GM21737 (cell line): ENCODE results near the gene RALBP1.
"Not testable (repeated sequence)": the region's sequence is repeated elsewhere in the genome, so short reads cannot be mapped to it uniquely, and the experiment has no call there.

ENCODE experiments used
- ATAC-seq: cut with Tn5 transposase; IDR thresholded peaks from one replicate; pipeline ENCODE4 v1.9.1; 2021; ENCODE audit warnings: mild to moderate bottlenecking, moderate library complexity; ENCODE audit not compliant: unreplicated experiment

Gene RALBP1

DNA sequence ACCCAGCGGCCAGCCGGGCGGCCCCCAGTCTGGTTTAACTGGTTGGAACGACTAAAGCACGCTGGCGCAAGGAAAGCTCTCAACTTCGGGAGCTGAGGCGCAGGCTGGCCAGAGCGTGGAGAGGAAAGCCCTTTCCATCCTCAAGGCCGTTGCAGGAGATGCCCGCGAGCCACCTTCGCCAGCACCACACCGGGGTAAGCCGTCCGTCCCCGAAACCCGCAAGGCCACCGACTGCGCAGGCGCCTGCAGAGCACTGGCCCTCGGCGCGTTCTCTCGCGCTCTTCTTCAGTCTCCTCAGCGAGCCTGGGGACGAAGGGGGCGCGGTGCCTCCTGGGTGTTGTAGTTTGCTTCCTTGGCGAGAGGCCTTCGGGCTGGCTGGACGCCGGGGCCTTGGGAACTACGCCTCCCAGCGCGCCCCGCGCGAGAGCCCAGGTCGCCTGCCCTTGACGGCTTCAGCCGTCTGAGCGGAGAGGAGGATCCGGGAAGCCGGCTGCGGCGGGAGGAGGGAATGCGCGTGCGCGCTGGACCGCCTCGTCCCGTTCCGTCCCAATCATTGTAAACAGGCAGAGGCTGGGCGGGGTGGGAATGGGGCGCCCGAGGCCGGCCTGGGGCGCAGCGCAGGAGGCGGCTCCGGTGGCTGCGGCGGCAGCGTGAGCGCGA lies at the start of gene RALBP1:
RALBP1 (plus strand) TSS at position 531 of the 660 bp plus-strand sequence. CDS start 37,533 bp downstream, outside the sequence.
- ATAC-seq: peak; percentile 95

DNA sequence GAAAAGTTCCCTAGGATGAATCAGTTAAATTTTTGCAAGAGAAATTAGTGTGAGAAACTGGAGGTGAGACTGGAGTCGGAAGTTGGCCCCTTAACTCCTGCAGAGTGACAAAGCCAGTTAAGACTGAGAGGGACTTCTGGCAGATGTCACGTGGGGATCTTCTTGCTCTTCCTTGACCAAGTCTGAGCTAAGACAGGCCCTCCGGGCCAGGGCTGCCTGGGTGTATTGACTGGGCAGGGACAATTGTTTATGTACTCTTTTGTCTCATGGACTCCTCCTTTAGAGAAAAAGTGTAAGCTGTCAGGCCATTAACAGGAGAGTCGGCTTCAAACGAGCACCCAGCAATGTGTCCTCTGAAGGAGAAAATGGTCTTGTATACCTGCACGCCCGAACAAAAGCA lies 48.6 kb upstream of the RALBP1 start:
- ATAC-seq: no peak

DNA sequence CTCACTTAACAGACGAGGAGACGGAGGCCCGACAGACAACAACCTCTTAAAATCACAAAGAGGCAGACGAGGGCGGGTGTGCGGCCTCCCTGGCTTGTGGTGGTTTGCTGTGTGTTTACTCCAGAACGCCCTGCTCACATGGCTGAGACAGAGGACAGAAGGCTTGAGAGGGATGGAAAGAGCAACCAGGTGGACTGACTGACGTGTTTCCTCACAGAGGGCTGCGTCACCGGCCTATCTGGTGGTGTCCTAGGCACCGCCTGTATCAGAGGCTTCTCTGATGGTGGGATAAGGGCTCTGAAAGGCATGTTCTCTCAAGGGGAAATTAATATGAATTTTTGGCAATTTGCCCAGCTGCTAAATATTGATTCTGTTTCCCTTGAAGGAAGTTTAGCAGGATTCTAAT lies 47.0 kb upstream of the RALBP1 start:
- no peak for ATAC-seq

DNA sequence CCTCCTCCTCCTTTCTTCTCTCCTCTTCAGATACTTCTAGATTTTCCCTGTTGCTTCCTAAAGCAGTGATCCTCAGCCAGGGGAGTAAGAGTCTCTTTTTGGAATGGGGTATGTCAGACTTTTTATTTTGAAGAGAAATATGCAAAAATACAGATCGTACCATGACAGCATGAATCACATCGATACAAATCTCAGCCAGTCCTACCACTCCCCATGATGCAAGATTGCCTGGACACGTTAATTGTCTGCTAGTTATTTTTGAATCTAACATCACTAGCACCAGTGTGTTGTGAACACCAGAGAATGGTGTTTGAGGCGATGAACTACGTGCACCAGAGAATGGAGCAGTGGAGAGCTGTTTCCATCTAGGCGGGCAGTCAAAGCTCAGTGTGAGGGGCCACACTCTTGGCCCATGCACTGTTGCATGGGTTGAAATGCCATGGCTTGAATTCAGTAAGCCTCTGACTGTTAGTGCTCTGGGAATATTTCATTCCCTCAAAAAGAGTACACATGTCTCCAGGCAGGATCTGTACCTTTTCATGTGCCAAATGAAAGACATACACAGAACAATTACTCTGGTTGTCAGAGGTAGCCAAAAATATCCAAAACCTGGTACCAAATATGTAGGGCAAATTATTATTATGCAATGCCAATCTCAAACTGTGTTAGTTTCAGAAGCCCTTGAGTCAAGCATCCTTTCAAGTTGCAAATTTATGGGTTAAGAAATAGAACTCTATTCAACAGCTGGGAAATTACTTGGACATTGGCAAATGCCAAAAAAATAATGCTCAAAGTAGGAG lies 46.3 kb upstream of the RALBP1 start:
- no peak for ATAC-seq

DNA sequence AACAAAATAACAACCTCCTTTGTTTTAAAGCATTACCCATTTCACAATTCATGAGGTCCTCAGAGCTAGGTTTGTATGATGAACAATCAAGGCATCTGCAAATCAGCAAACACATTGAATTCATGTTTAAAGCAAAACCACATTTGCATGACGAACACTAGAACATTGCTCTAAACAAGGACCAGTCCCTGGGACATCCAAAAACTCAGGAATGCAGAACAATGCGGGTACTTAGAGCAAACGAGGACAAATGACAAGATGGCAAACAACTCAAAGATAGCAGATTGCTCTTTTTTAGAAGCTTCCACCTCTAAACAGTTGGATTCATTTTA lies 45.7 kb upstream of the RALBP1 start:
- ATAC-seq: no peak

DNA sequence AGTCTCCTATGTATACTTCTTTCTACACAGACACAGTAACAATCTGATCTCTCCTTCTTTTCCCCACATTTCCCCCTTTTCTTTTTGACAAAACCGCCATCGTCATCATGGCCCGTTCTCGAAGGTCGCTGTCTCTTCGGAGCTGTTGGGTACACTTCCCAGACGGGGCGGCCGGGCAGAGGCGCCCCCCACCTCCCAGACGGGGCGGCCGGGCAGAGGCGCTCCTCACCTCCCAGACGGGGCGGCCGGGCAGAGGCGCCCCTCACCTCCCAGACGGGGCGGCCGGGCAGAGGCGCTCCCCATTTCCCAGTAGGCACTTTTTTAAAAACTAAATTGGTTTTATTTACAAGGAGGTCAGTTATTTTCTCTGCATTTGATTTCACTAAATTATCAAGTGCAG lies 45.0 kb upstream of the RALBP1 start:
- not testable (repeated sequence) for ATAC-seq

DNA sequence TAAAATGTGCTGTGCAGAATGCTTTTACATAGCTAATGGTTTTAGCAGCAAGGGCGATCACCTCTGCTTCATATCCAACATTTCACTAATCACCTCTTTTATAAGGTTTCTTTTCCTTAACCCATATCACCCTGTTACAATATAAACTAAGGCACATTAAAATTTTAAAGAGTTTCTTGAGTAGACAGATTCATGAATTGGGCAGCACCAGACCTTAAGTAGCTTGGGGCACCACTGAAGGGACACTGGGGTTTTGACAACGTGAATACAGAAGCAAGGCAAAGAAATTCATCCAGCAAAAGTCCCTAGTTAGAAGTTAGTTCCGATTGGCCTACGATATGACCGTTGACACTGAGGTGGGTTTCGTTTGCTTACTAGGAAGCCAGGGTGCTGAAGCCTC lies 44.0 kb upstream of the RALBP1 start:
- no peak for ATAC-seq

DNA sequence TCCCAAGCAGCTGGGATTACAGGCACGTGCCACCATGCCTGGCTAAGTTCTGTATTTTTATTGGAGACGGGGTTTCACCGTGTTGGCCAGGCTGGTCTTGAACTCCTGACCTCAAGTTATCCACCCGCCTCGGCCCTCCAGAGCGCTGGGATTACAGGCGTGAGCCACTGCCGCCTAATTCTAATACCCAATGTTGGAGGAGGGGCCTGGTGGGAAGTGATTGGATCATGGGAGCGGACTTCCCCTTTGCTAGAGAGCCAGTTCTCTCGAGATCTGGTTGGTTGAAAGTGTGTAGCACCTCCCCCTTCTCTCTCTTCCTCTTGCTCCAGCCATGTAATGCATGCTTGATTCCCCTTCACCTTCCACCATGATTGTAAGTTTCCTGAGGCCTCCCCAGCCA lies 42.2 kb upstream of the RALBP1 start:
- ATAC-seq: not testable (repeated sequence)

DNA sequence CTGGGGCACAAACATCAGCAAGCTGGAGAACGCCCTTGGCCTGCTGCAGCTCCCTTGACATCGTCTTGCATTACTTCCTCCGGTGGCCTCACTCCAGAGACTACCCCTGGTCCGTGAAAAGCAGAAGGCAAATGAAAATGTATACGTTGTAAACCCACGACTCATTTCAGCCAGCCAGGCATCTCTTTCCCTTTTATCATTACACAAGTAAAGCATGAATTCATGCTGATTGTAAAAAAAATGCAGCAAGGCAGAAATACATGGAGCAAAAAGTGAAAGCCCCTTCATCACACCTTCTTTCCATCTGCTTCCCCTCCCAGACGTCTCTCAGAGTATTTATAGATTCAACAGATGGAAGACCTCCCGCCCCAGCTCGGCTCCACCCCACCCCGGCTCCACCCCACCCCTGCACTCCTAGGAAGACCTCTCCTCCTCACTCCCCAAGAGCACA lies 41.6 kb upstream of the RALBP1 start:
- ATAC-seq: no peak

DNA sequence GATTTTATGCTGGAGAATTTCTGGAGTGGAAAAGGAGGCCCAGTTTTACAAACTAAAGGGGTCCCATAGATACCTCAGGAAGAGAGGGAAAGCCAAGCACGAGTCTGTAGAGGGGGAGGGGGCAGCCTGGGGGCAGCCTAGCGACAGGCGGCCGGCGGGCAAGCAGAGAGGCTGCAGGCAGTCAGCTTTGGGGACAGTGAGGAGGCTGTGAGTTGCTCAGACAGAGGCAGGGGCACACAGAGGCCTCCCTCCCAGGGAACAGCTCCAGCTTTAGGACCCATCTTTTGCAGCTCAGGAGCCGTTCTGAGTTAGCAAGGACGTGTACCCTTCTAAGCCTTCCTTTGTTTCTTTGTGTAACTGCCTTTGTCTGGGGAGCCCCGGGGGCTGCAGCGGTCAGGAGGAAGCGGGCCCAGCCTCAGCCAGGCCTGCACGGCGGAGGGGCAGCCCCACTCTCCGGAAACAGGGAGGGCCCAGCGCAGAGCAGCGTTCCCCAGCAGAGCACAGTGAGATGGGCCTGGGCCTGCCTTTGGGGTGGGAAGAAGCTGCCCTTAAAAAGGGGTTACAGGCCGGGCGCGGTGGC lies 41.1 kb upstream of the RALBP1 start:
- ATAC-seq: no peak

DNA sequence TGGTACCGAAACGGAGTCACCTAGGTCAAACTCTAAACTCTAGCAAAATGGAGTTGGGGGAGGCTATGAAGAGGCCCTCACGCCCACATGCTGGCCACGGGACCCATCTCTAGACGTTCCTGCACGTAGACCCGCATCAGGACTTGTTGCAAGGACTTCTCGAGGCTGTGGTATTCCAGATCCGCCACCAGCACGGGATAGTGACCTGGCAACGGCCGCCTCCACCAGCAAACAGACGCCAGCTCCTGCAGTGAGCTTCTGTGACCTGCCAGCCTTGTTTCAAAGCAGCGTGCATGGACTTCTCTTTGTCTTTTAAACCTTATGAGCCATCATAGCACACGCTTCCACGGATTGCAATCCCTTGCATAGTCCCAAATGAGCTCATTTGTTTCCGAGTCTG lies 40.3 kb upstream of the RALBP1 start:
- no peak for ATAC-seq

DNA sequence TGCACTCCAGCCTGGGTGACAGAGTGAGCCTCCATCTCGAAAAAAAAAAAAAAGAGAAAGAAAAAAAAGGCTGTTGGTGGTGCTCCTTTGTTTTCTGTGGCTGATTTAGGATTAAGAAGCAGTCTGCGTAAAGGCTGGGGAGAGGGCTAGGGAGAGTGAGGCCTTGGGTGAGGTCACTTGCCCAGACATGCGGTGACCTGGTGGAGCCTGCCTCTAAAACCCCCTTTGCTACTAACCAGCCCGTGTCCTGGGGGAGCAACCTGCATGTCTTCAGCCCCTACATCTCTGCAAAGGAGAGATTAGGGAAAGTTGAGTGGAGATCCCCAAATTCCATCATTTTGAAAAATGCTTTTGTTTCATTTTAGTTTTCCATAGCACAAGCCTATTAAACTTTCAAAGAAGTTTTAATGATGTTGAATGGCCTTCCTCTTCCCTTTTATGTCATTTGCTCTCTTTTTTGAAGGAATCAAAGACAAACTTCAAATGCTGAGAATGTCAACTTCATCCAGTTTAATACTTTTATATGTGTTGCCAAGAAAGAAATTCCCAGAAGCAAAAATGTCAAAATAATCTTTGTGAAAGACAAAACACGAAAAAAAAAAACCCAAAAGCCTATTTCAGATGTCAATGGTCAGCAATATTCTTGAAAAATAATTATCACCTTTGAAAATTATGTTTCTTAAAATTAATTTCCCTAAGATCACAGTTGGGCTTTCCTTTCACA lies 38.9 kb upstream of the RALBP1 start:
- ATAC-seq: no peak

DNA sequence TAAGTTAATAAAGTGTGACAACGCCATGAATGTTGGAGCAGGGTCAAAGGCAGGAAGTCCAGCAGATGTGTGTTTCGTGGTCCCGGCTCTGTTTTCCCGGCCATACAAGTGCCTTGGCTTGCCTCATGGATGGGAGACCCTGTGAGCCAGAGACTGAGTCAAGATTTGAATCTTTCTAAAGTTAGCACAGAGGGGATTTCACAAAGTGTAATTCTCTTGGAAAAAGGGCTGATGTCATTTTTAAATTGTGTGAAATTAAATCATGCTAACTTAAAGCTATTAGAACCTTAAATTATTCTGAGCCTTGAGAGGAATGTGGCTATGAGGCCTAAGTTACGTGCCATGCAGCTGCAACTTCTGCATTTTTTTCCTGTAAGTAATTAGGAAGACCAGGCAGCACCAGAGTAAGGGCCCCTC lies 38.3 kb upstream of the RALBP1 start:
- ATAC-seq: no peak

DNA sequence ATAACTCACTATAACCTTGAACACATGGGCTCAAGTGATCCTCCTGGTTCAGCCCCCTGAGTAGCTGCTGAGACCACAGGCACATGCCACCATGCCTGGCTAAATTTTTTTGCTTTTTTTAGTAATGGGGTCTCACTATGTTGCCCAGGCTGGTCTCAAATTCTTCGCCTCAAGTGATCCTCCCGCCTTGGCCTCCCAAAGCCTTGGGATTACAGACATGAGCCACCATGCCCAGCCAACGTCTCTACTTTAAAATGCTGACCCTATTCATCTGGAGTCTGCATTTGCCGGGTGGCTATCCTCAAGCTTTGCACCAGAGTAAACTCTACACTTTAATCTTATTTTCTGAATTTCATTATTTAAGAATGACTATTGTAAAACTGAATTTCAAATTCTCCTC lies 37.6 kb upstream of the RALBP1 start:
- ATAC-seq: no peak

DNA sequence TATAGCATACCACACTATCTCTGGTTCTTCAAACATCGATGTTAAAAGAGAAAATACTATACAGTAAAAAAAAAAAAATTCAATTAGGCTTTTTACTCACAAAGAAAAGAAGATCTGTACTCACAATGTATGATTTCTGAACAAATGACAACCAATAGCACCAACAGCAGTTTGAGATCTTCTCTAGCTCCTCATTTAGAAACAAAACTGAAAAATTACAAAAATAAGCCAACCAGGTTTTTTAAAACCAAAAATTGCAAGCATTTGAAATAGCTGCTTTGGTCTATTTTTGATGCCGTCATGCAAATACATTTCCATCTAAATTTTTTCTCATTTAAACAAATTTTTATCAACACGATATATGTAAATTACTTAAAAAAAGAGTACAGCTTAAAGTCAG lies 34.3 kb upstream of the RALBP1 start:
- ATAC-seq: no peak

DNA sequence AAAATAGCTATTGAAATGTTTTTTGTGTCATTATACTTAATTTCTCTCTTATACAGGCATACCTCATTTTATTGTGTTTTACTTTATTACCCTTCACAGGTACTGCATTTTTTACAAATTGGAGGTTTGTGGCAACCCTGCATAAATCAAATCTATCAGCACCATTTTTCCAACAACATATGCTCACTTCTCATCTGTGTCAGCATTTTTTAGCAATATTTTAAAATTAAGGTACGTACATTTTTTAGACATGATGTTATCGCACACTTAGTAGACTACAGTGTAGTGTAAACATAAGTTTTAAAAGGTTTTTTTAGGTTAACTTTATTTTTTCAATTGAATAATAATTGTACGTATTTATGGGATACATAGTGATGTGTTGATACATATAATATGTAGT lies 30.8 kb upstream of the RALBP1 start:
- no peak for ATAC-seq

DNA sequence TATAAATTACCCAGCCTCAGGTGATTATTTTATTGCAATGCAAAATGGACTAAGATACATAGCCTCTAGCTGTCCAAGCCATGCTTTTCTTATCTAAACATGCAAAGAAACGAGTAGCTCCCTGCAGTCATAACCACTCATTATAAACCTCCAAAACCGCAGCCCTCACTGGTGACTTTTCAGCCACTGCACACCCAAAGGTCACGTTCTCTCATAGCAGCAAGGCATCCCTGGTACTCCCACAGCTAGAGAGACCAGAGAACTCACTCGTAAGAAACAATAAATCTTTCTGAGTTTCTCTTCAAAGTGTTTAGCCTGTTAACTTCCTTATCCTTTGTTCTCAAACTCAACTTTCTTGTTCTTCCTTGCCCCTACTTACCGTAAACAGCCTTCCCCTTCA lies 28.5 kb upstream of the RALBP1 start:
- no peak for ATAC-seq

DNA sequence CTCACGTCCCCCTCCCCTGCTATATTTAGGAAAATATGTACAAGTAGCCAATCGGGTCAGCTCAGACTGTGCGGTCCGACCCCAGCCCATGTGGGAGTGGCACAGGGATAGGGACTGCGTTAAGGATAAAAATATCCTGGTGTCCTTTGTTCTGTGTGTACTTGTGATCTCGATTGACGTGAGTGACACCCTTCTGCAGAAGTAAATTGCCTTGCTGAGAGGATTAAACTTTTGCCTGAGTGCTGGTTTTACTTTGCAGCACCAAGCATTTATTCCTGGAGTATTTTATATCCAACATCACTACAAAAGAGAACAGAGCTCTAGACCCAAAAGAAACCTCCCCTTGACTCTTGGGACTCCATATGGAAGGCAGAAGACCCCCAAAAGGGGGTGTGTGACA lies 28.0 kb upstream of the RALBP1 start:
- no peak for ATAC-seq

DNA sequence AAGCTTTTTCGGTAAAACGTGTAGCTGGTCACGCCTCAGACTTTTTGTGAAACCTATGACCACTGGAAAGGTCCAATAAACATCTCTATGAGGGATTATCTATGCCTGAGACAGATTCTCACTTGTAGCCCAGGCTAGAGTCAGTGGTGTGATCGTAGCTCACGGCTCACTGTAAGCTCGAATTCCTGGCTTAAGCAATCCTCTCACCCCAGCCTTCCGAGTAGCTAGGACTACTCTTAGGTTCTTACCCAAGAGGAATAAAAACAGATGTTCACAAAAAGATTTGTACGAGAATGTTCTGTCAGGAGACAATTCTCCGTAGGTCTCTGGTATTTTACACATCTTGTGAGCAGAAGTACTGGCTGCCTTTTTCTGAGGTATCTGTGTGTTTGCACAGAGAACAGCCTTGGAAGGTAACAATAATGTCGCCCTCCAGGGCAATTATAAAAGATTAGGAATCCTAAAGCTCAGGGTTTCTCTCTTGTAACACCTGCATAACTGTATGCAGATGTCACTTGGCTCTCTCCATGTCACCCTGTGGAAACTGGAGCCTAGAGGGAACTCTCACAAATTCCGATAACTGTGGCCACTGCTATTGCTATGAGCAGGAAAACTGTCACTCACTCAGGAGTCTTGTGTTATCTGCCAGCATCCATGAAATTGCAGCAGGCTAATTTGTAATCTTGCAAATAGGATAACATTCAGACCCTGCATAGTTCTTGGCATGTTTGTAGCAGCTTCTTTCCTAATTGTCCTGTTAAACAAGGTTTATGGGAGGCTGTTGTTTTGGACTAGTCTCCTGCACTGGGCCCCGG lies 25.5 kb upstream of the RALBP1 start:
- ATAC-seq: no peak

DNA sequence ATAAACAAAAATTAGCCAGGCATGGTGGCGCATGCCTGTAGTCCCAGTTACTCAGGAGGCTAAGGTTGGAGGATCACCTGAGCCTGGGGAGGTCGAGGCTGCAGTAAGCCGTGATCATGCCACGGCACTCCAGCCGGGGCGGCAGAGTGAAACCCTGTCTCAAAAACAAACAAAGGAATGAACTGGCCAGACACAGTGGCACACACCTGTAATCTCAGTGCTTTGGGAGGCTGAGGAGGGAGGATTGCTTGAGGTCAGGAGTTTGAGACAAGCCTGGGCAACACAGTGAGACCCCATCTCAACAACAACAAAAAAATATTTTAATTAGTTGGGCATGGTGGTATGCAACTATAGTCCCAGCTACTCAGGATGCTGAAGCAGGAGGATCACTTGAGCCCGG lies 24.4 kb upstream of the RALBP1 start:
- not testable (repeated sequence) for ATAC-seq

DNA sequence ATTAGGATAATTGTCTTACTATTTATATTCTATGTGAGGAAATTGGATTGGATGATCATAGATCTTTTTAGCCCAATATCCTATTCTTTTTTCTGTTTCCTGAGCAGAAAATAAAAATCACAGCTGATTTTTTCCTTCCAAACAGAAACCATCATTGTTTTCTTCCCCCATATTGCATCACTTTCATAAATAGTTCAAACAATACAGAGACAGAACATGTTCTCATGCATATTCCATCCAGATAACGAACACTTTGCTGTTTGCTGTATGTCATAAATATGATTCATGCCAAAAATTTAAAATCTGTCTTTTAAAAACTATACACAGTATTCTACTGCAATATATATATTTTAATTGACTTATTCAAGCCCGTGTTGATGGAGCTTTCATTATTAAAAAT lies 22.0 kb upstream of the RALBP1 start:
- ATAC-seq: no peak
